ENCODE results near the gene P2RY1.
"Not testable (repeated sequence)": the region's sequence is repeated elsewhere in the genome, so short reads cannot be mapped to it uniquely, and the experiment has no call there.

Gene P2RY1

GRCh38 chr3:152836269-152836668 is 1.3 kb downstream of the P2RY1 start:
- DNase-seq (ENCODE audit: low read depth), result no peak

GRCh38 chr3:152839511-152839910 is 4.6 kb downstream of the P2RY1 start:
- no peak for DNase-seq (ENCODE audit: low read depth)

GRCh38 chr3:152841131-152841530 is 6.2 kb downstream of the P2RY1 start:
- DNase-seq (ENCODE audit: low read depth), result no peak

GRCh38 chr3:152842413-152842812 is 7.5 kb downstream of the P2RY1 start:
- no peak for DNase-seq (ENCODE audit: low read depth)

- no peak for DNase-seq (ENCODE audit: low read depth)
Observed at GRCh38 chr3:152843955-152844354, 9.0 kb downstream of the P2RY1 start.

GRCh38 chr3:152846572-152847202 is 11.8 kb downstream of the P2RY1 start:
- not testable (repeated sequence) for DNase-seq (ENCODE audit: low read depth)

GRCh38 chr3:152847599-152847998 is 12.7 kb downstream of the P2RY1 start:
- not testable (repeated sequence) for DNase-seq (ENCODE audit: low read depth)

- no peak for DNase-seq (ENCODE audit: low read depth)
Observed at GRCh38 chr3:152849996-152850578, 15.2 kb downstream of the P2RY1 start.

- DNase-seq (ENCODE audit: low read depth), result no peak
Observed at GRCh38 chr3:152853196-152853595, 18.3 kb downstream of the P2RY1 start.

- DNase-seq (ENCODE audit: low read depth), result no peak
Observed at GRCh38 chr3:152857082-152857481, 22.2 kb downstream of the P2RY1 start.

GRCh38 chr3:152858170-152858800 is 23.4 kb downstream of the P2RY1 start:
- DNase-seq (ENCODE audit: low read depth), result no peak

GRCh38 chr3:152860736-152861135 is 25.8 kb downstream of the P2RY1 start:
- DNase-seq (ENCODE audit: low read depth), result no peak

- no peak for DNase-seq (ENCODE audit: low read depth)
Observed at GRCh38 chr3:152865668-152866245, 30.8 kb downstream of the P2RY1 start.

- DNase-seq (ENCODE audit: low read depth), result no peak
Observed at GRCh38 chr3:152870027-152870426, 35.1 kb downstream of the P2RY1 start.

- not testable (repeated sequence) for DNase-seq (ENCODE audit: low read depth)
Observed at GRCh38 chr3:152873314-152873713, 38.4 kb downstream of the P2RY1 start.

- no peak for DNase-seq (ENCODE audit: low read depth)
Observed at GRCh38 chr3:152874896-152875749, 40.2 kb downstream of the P2RY1 start.

GRCh38 chr3:152879130-152879789 is 44.3 kb downstream of the P2RY1 start:
- DNase-seq (ENCODE audit: low read depth), result no peak

GRCh38 chr3:152879790-152880174 is 44.9 kb downstream of the P2RY1 start:
- no peak for DNase-seq (ENCODE audit: low read depth)

- DNase-seq (ENCODE audit: low read depth), result no peak
Observed at GRCh38 chr3:152885076-152885475, 50.1 kb downstream of the P2RY1 start.
